Hepatocyte (in vitro differentiated cells): ENCODE results near the gene HOMER1. TPM values are rescaled to one million over a fixed set of nuclear protein-coding genes. Genes with fewer than 3 reads are reported as not detected.

Experiments
- DNase-seq: peaks from one replicate; pipeline ENCODE4 v3.0.0-alpha.2; 2016; ENCODE audit warnings: low spot score
- H2AFZ ChIP-seq: fragments of 200-600 bp; sonication (generic); 2 replicates; pipeline ENCODE4 v1.6.0; 2016; ENCODE audit warnings: antibody characterized with exemption, mild to moderate bottlenecking
- H3K27ac ChIP-seq: fragments of 200-600 bp; sonication (generic); 2 replicates; pipeline ENCODE4 v1.5.1; 2016; ENCODE audit warnings: mild to moderate bottlenecking
- H3K27me3 ChIP-seq: fragments of 200-600 bp; sonication (generic); 2 replicates; pipeline ENCODE4 v1.6.1; 2016
- H3K36me3 ChIP-seq: fragments of 200-600 bp; sonication (generic); replicated peaks from 2 replicates; pipeline ENCODE4 v1.5.1; 2016; ENCODE audit warnings: low read depth; ENCODE audit not compliant: insufficient read depth
- H3K4me1 ChIP-seq: fragments of 200-600 bp; sonication (generic); 2 replicates; pipeline ENCODE4 v1.5.1; 2016; ENCODE audit warnings: mild to moderate bottlenecking, moderate library complexity; ENCODE audit not compliant: insufficient read depth
- H3K4me2 ChIP-seq: fragments of 200-600 bp; sonication (generic); 2 replicates; pipeline ENCODE4 v1.6.0; 2016
- H3K4me3 ChIP-seq: fragments of 200-600 bp; sonication (generic); 2 replicates; pipeline ENCODE4 v1.5.1; 2016; ENCODE audit warnings: mild to moderate bottlenecking
- H3K79me2 ChIP-seq: fragments of 200-600 bp; sonication (generic); 2 replicates; pipeline ENCODE4 v1.6.0; 2017; ENCODE audit warnings: mild to moderate bottlenecking
- H3K9me2 ChIP-seq: fragments of 200-600 bp; sonication (generic); replicated peaks from 2 replicates; pipeline ENCODE4 v1.6.0; 2017; ENCODE audit warnings: mild to moderate bottlenecking; ENCODE audit not compliant: insufficient read depth
- H3K9me3 ChIP-seq: fragments of 200-600 bp; sonication (generic); 2 replicates; pipeline ENCODE4 v1.5.1; 2016; ENCODE audit warnings: low read depth, mild to moderate bottlenecking
- H4K20me1 ChIP-seq: fragments of 200-600 bp; sonication (generic); 2 replicates; pipeline ENCODE4 v1.6.0; 2016; ENCODE audit warnings: mild to moderate bottlenecking; ENCODE audit not compliant: insufficient read depth, poor library complexity, severe bottlenecking
- CTCF ChIP-seq: fragments of 200-600 bp; sonication (generic); IDR thresholded peaks from 2 replicates; pipeline ENCODE4 v1.5.1; 2016; ENCODE audit warnings: antibody characterized with exemption, mild to moderate bottlenecking; ENCODE audit not compliant: poor library complexity
- EZH2 ChIP-seq: fragments of 200-600 bp; sonication (generic); IDR thresholded peaks from 2 replicates; pipeline ENCODE4 v1.6.1; 2016; ENCODE audit warnings: antibody characterized with exemption, mild to moderate bottlenecking, borderline replicate concordance
- EZH2phosphoT487 ChIP-seq: fragments of 200-600 bp; sonication (generic); IDR thresholded peaks from one replicate; pipeline ENCODE4 v1.6.1; 2018; ENCODE audit warnings: antibody characterized with exemption, mild to moderate bottlenecking, low read depth, moderate library complexity; ENCODE audit not compliant: unreplicated experiment, severe bottlenecking
- WGBS: methylation state at CpG from one replicate; pipeline ENCODE4 v1.1.6; 2016; ENCODE audit warnings: low lambda C conversion rate; ENCODE audit errors: missing lambda C conversion rate; 5-methylcytosine and 5-hydroxymethylcytosine counted together
- polyA plus RNA-seq: library from polyadenylated mRNA; unstranded; fragments of >200 nt; fragmentation: Nextera tagmentation; extraction: Ambion mirVana; gene quantifications from 2 replicates; pipeline ENCODE4 v1.2.1, GENCODE V29; 2016
- total RNA-seq: library from RNA; depleted of rRNA; stranded (reverse); fragments of >200 nt; gene quantifications from 2 replicates; pipeline ENCODE4 v1.2.3, GENCODE V29; 2014

HOMER1 gene
- total and polyA plus RNA-seq, 2 experiments from 2014 or later = 12.0 to 14.2 TPM

DNA sequence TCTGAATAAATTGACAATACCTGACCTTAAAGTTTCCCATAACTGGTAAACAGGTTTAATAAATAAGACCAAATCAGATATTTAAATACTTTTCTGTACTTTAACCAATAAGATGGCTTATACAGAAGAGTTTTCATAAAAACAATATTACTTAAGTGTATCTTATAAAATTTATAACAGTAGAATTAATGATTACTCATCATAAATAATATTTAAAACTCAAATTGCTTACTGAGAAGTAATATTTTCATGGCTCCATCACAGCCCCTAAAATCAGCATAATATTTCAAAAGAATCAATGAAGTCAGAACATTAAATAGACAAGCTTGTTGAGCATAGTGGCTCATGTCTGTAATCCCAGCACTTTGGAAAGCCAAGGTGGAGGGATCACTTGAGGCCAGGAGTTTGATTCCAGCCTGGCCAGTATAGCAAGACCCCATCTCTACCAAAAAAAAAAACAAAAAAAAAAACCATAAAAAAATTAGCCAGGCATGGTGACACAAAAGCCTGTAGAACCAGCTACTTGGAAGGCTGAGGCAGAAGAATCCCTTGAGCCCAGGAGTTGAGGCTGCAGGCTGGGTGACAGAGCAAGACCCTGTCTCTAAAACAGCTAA, 23.5 kb downstream of the HOMER1 start:
- Histone ChIP-seq H3K9me3 (no peaks in the 10 kb centered on the region), H3K27ac (no peak overlapping the region), H3K4me3 (no peak overlapping the region), H3K4me2 (no peak overlapping the region), H3K79me2 (peaks cover 29% of the 10 kb centered on the region), H3K4me1 (peaks cover 5% of the 10 kb centered on the region), H3K9me2 (no peaks in the 10 kb centered on the region), H4K20me1 (no peaks in the 10 kb centered on the region), H3K27me3 (no peaks in the 10 kb centered on the region), H3K36me3 (no peaks in the 10 kb centered on the region), H2AFZ (no peak overlapping the region)
- TF ChIP-seq CTCF (no peak), EZH2phosphoT487 (no peak), EZH2 (no peak)
- DNase-seq = no peak

- no peak overlapping the region for H3K4me2 ChIP-seq
- H4K20me1 ChIP-seq = no peaks in the 10 kb centered on the region
- no peaks in the 10 kb centered on the region for H3K4me1 ChIP-seq
- H3K27me3 ChIP-seq = no peaks in the 10 kb centered on the region
- H3K9me3 ChIP-seq = no peaks in the 10 kb centered on the region
- WGBS = 93% methylated on average over 1 of the region's 1 CpG
- no peak overlapping the region for H3K4me3 ChIP-seq
- peaks cover 29% of the 10 kb centered on the region for H3K79me2 ChIP-seq
- no peak for DNase-seq
- no peak overlapping the region for H2AFZ ChIP-seq
- H3K27ac ChIP-seq = no peak overlapping the region
- H3K9me2 ChIP-seq = no peaks in the 10 kb centered on the region
- no peaks in the 10 kb centered on the region for H3K36me3 ChIP-seq
- TF ChIP-seq EZH2 = no peak
- no peak for TF ChIP-seq EZH2phosphoT487
- no peak for TF ChIP-seq CTCF
These were observed 24.2 kb downstream of the HOMER1 start for GRCh38 chr5:79489773-79490172.

- H3K79me2 ChIP-seq = peaks cover 25% of the 10 kb centered on the region
- DNase-seq = no peak
These were observed 25.2 kb downstream of the HOMER1 start for GRCh38 chr5:79488775-79489174.

More at GRCh38 chr5:79488775-79489174, 25.2 kb downstream of the HOMER1 start:
- Histone ChIP-seq H3K9me3 (no peaks in the 10 kb centered on the region), H2AFZ (no peak overlapping the region), H3K4me2 (no peak overlapping the region), H3K27me3 (no peaks in the 10 kb centered on the region), H3K4me3 (no peak overlapping the region), H3K27ac (no peak overlapping the region), H4K20me1 (no peaks in the 10 kb centered on the region), H3K9me2 (no peaks in the 10 kb centered on the region), H3K36me3 (no peaks in the 10 kb centered on the region), H3K4me1 (no peaks in the 10 kb centered on the region)
- TF ChIP-seq CTCF (no peak), EZH2phosphoT487 (no peak), EZH2 (no peak)
